Tibial nerve (tissue), 4 donors: Measurements from ENCODE around the gene RALB.

Experiments used
- CTCF ChIP-seq, 5 experiments: fragments of 200-600 bp in 3 of 5; fragments of 450-650 bp in 2 of 5; sonication (generic) in 3 of 5; IDR thresholded peaks; one replicate each; pipeline ENCODE4 v1.5.1; 2016 to 2019; ENCODE audit warnings: antibody characterized with exemption in 5 of 5, mild to moderate bottlenecking in 3 of 5, moderate library complexity in 2 of 5
- EP300 ChIP-seq, 2 donors: sonication (generic); formaldehyde crosslinking; IDR thresholded peaks; one replicate each; pipeline ENCODE4 v1.6.1; 2017; ENCODE audit warnings: antibody characterized with exemption in 2 of 2, mild to moderate bottlenecking in 1 of 2
- POLR2A ChIP-seq, 2 donors: fragments of 450-650 bp; IDR thresholded peaks; one replicate each; pipeline ENCODE4 v1.6.1; 2017; ENCODE audit warnings: antibody characterized with exemption in 2 of 2, mild to moderate bottlenecking in 2 of 2, moderate library complexity in 2 of 2

GRCh38 chr2:120252225-120253020, at the start of gene RALB:
- TF ChIP-seq CTCF (IDR thresholded peaks at IDR 0.05) (no peak), EP300 (IDR thresholded peaks at IDR 0.05) (peak; percentile 59 to 81), POLR2A (IDR thresholded peaks at IDR 0.05) (peak in 1 of 2 donors; percentile 54)
